Fibroblast of the aortic adventitia (primary cell): ENCODE results near the gene VWA5B2. TPM values are rescaled to one million over a fixed set of nuclear protein-coding genes. Genes with fewer than 3 reads are reported as not detected.

Experiments used
- DNase-seq: peaks from one replicate; pipeline ENCODE4 v3.0.0-alpha.2; 2010; ENCODE audit warnings: low read depth
- H3K4me3 ChIP-seq: 2 replicates; pipeline ENCODE4 v1.5.1; 2011; ENCODE audit warnings: low read depth, mild to moderate bottlenecking, control low read depth, low read length, moderate library complexity
- CTCF ChIP-seq: IDR thresholded peaks from 2 replicates; pipeline ENCODE4 v1.5.1; 2011; ENCODE audit warnings: mild to moderate bottlenecking, low read length, control low read depth, inconsistent platforms; ENCODE audit not compliant: insufficient read depth
- total RNA-seq: library from RNA; depleted of rRNA; stranded (reverse); fragments of >200 nt; gene quantifications from 2 replicates; pipeline ENCODE4 v1.2.3, GENCODE V29; 2012; ENCODE audit warnings: low replicate concordance

The VWA5B2 gene
- total RNA-seq, 1 donor = 0.72 TPM

DNA sequence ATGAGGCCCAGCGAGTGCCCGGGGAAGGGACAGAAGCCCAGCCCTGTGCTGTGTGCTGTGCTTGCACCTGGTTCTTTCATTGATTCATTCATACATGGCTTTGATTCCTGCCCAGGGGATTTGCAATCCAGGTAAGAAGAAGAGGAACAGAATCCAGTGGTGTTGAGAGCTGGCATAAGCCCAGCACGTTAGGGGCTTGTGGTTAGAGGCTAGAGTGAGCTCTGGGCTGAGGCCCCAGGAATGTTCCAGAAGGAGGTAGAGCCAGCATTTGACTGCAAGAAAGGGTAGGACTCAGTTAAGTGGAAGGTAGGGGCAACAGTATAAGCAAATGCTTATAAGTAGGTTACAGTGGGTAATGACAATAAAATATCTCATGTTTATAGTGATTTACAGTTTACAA lies 2.3 kb downstream of the VWA5B2 start:
- H3K4me3 ChIP-seq = no peak overlapping the region
- no peak for TF ChIP-seq CTCF
- no peak for DNase-seq

- DNase-seq = no peak
- H3K4me3 ChIP-seq = no peak overlapping the region
- no peak for TF ChIP-seq CTCF
These were observed 3.9 kb downstream of the VWA5B2 start for GRCh38 chr3:184233127-184233843.

DNA sequence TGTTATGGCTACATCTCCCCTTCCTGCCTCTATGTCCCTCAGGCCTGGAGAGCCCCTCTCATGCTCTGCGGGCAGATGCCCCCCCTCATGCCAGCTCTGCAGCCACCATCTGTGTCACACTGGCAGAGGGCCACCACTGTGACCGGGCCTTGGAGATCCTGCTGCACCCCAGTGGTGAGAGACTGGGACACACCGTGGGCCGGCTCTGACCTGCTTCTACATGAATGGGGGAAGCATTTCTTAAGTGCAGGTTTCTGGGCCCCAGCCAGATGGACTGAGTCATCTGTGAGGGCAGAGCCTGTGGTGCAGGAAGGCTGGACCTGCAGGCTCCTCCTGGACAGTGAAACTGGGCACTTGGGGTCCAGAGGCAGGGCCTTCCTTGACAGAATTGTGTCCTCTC lies 4.8 kb downstream of the VWA5B2 start:
- DNase-seq = peak; percentile 80
- H3K4me3 ChIP-seq = no peak overlapping the region
- peak; percentile 15 for TF ChIP-seq CTCF

GRCh38 chr3:184234671-184235380 lies 5.4 kb downstream of the VWA5B2 start:
- DNase-seq = no peak
- no peak for TF ChIP-seq CTCF
- H3K4me3 ChIP-seq = no peak overlapping the region

GRCh38 chr3:184235381-184236032 lies 6.1 kb downstream of the VWA5B2 start:
- no peak for DNase-seq
- TF ChIP-seq CTCF = no peak
- no peak overlapping the region for H3K4me3 ChIP-seq

DNA sequence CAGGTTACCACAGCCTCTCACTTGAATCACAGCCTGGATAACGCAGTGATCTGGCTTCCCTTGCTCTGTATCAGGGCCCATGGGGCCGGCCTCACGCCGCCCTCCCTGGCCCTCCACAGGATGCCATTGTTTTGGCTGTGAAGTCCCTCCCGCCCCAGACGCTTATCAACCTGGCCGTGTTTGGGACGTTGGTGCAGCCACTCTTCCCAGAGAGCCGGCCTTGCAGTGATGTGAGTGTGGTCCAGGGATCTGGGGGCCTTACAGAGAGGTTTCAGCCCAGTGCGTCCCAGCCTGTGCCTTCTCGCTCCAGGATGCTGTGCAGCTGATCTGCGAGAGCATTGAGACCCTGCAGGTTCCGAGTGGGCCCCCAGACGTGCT lies 6.6 kb downstream of the VWA5B2 start:
- TF ChIP-seq CTCF = no peak
- no peak for DNase-seq
- H3K4me3 ChIP-seq = no peak overlapping the region
